RWPE2 (cell line): ENCODE measurements around the gene C10orf88.

ENCODE experiments used
- ATAC-seq: fragments of 200-7000 bp; cut with Tn5 transposase; 3 replicates; pipeline ENCODE4 v1.9.1; 2021; ENCODE audit warnings: low read depth
- DNase-seq: peaks from one replicate; pipeline ENCODE4 v3.0.0-alpha.2; 2020; ENCODE audit warnings: low spot score
- H3K27ac ChIP-seq: fragments of 450-650 bp; 2 replicates; pipeline ENCODE4 v1.5.1; 2017; ENCODE audit warnings: mild to moderate bottlenecking; ENCODE audit not compliant: poor library complexity, severe bottlenecking
- H3K27me3 ChIP-seq: fragments of 250-450 bp; sonication (Bioruptor Pico); 2 replicates; pipeline ENCODE4 v1.5.1; 2021; ENCODE audit warnings: mild to moderate bottlenecking, moderate library complexity; ENCODE audit not compliant: insufficient read depth, poor library complexity, severe bottlenecking
- H3K36me3 ChIP-seq: fragments of 250-450 bp; sonication (Bioruptor Pico); 2 replicates; pipeline ENCODE4 v1.5.1; 2020; ENCODE audit warnings: low read depth, mild to moderate bottlenecking, moderate library complexity
- H3K4me1 ChIP-seq: fragments of 250-450 bp; sonication (Bioruptor Pico); 2 replicates; pipeline ENCODE4 v1.5.1; 2021; ENCODE audit warnings: mild to moderate bottlenecking, moderate library complexity; ENCODE audit not compliant: insufficient read depth, poor library complexity, severe bottlenecking
- H3K4me3 ChIP-seq: fragments of 250-450 bp; sonication (Bioruptor Pico); 2 replicates; pipeline ENCODE4 v1.5.1; 2021; ENCODE audit warnings: mild to moderate bottlenecking, moderate library complexity; ENCODE audit not compliant: severe bottlenecking
- H3K9me3 ChIP-seq: fragments of 250-450 bp; sonication (Bioruptor Pico); 2 replicates; pipeline ENCODE4 v1.5.1; 2021; ENCODE audit warnings: mild to moderate bottlenecking, moderate library complexity; ENCODE audit not compliant: severe bottlenecking
- CTCF ChIP-seq: fragments of 450-650 bp; IDR thresholded peaks from one replicate; pipeline ENCODE4 v1.5.1; 2017; ENCODE audit warnings: mild to moderate bottlenecking, moderate library complexity; ENCODE audit not compliant: poor library complexity, severe bottlenecking

Gene C10orf88

DNA sequence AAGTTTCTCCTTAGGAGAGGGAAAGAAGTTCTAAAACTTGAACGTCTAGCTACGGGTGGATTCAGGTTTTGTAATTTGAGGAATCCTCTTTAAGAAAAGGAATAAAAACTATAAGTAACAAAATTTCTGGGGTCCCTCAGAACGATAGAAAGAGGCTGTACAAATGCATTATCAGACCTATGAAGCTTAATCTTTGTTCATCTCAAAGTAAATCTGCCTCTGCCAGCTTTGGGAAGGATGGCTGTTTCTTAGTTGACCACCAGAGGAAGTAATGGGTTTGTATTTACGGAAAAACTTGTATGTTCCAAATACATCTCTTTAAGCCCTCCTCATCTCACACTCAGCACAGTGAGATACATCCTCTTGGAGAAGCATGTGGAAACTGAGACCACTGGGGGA lies 27.0 kb upstream of the C10orf88 start:
- H3K36me3 ChIP-seq: no peaks in the 10 kb centered on the region
- H3K27me3 ChIP-seq: no peaks in the 10 kb centered on the region
- DNase-seq (no peak), ATAC-seq (no peak)
- H3K9me3 ChIP-seq: no peaks in the 10 kb centered on the region
- H3K4me1 ChIP-seq: peaks cover 7% of the 10 kb centered on the region
- no peak for TF ChIP-seq CTCF
- peak overlapping the region; percentile 66 for H3K4me3 ChIP-seq
- H3K27ac ChIP-seq: peak overlapping the region; percentile 32

- TF ChIP-seq CTCF: peak; percentile 79
- no peaks in the 10 kb centered on the region for H3K9me3 ChIP-seq
- H3K36me3 ChIP-seq: no peaks in the 10 kb centered on the region
- peaks cover 7% of the 10 kb centered on the region for H3K4me1 ChIP-seq
- peak within 1 kb of the TSS; percentile 66 for H3K4me3 ChIP-seq
- H3K27me3 ChIP-seq: no peaks in the 10 kb centered on the region
- ATAC-seq (peak; percentile 96), DNase-seq (peak; percentile 89)
- H3K27ac ChIP-seq: peak within 1 kb of the TSS; percentile 32
These were observed 26.4 kb upstream of the C10orf88 start, which contains the start of gene PSTK for GRCh38 chr10:122980209-122981065. Gene PSTK (plus strand): TSS chr10:122980401. CDS start chr10:122980480, 79 bp downstream.

GRCh38 chr10:122974543-122975064 lies 20.6 kb upstream of the C10orf88 start:
- DNase-seq (no peak), ATAC-seq (no peak)
- H3K27ac ChIP-seq: no peak overlapping the region
- no peaks in the 10 kb centered on the region for H3K4me1 ChIP-seq
- no peaks in the 10 kb centered on the region for H3K9me3 ChIP-seq
- H3K4me3 ChIP-seq: no peak overlapping the region
- H3K27me3 ChIP-seq: no peaks in the 10 kb centered on the region
- no peak for TF ChIP-seq CTCF
- no peaks in the 10 kb centered on the region for H3K36me3 ChIP-seq

DNA sequence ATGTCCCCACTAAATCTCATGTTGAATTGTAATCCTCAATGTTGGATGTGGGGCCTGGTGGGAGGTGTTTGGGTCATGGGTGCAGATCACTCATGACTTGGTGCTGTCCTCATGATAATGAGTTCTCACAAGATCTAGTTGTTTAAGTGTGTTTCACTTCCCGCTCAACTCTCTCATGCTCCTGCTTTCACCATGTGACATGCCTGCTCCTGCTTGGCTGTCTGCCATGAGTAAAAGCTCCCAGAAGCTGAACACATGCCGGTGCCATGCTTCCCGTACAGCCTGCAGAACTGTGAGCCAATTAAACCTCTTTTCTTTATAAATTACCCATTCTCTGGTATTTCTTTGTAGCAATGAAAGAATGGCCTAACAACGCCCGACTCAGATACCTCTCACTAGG lies 20.0 kb upstream of the C10orf88 start:
- DNase-seq (no peak), ATAC-seq (no peak)
- Histone ChIP-seq H3K27me3 (no peaks in the 10 kb centered on the region), H3K9me3 (no peaks in the 10 kb centered on the region), H3K4me1 (no peaks in the 10 kb centered on the region), H3K36me3 (no peaks in the 10 kb centered on the region), H3K4me3 (no peak overlapping the region), H3K27ac (no peak overlapping the region)
- no peak for TF ChIP-seq CTCF

DNA sequence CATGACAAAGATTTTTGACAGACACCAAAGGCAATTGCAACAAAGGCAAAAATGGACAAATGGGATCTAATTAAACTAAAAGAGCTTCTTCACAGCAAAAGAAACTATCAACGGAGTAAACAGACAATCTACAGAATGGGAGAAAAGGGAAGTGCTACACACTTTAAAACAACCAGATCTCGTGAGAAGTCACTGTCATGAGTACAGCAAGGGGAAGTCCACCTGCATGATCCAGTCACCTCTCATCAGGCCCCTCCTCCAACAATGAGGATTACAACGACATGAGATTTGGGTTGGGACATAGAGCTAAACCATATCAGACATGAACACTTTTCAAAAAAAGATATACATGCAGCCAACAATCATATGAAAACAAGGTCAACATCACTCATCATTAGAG lies 14.7 kb upstream of the C10orf88 start:
- Histone ChIP-seq H3K27me3 (no peaks in the 10 kb centered on the region), H3K9me3 (no peaks in the 10 kb centered on the region), H3K36me3 (no peaks in the 10 kb centered on the region), H3K4me1 (no peaks in the 10 kb centered on the region), H3K27ac (no peak overlapping the region), H3K4me3 (no peak overlapping the region)
- no peak for TF ChIP-seq CTCF
- no peak for ATAC-seq
- no peak for DNase-seq
